Stimulated activated naive B cell treated with anti-CD40 and anti-IgM and Interleukin-4, amounts not matched to agents 10 μg/mL and 1 μg/mL and 100 μg/mL, for 72 hours (primary cell): ENCODE measurements around the gene CELF2.

Experiments
- ATAC-seq, 2 donors: fragments of 150-1000 bp; cut with Tn5 transposase; replicated peaks; 2 replicates each; pipeline ENCODE4 v1.10.0; 2021; ENCODE audit warnings: moderate library complexity in 1 of 2
- DNase-seq: peaks from one replicate; pipeline ENCODE4 v3.0.0; 2021
- H3K27ac Mint-ChIP-seq: one replicate; pipeline ENCODE4 v1.8.0; 2022; ENCODE audit warnings: mild to moderate bottlenecking, mixed read lengths
- H3K27me3 Mint-ChIP-seq, 2 donors: one replicate each; pipeline ENCODE4 v1.8.0; 2022; ENCODE audit warnings: mixed read lengths in 2 of 2
- H3K36me3 Mint-ChIP-seq, 2 donors: one replicate each; pipeline ENCODE4 v1.8.0; 2022; ENCODE audit warnings: mixed read lengths in 2 of 2, mild to moderate bottlenecking in 1 of 2
- H3K4me1 Mint-ChIP-seq, 2 donors: one replicate each; pipeline ENCODE4 v1.8.0; 2022; ENCODE audit warnings: mixed read lengths in 2 of 2, mild to moderate bottlenecking in 1 of 2
- H3K4me3 Mint-ChIP-seq, 2 donors: one replicate each; pipeline ENCODE4 v1.8.0; 2022; ENCODE audit warnings: mild to moderate bottlenecking in 2 of 2, mixed read lengths in 2 of 2, moderate library complexity in 1 of 2
- H3K9me3 Mint-ChIP-seq, 2 donors: one replicate each; pipeline ENCODE4 v1.8.0; 2022; ENCODE audit warnings: mixed read lengths in 2 of 2, mild to moderate bottlenecking in 1 of 2

The CELF2 gene

DNA sequence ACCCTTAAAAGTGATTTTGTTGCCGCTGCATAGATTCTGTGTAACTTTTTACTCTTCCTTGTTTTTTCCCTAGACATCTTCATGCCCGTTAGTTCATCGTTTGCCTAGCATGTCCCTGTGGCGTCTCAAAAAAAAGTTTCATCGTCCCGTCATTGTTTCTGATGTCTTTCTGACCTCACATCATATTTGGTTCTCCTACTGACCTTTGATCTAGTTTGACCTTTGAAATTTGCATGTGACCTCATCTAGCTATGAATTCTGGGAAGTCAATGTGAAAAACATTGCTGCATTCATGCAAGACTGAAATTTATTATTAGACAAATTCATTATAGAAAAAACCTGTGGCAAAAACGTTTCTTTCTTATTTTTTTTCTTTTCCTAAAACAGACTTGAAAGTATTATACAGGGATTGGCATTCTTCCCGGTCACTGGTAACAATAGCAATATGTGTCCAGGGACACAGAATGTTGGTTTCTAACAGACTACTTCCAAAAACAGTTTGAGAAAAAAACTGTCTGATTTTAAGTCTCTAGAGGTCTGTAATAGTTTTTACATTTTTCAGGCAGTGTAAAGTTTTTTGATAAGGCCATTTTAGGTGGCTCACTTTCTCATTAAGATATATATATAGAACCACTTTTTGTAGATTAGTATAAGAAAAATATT lies 312.8 kb downstream of the CELF2 start:
- Mint-ChIP-seq H3K4me1 (peaks cover 46 to 74% of the 10 kb centered on the region in 2 donors), H3K36me3 (peaks cover 53 to 81% of the 10 kb centered on the region in 2 donors), H3K27me3 (no peaks in the 10 kb centered on the region), H3K4me3 (peak overlapping the region in 1 of 2 donors; percentile 21), H3K27ac (peak overlapping the region; percentile 85), H3K9me3 (peaks cover 0 to 2% of the 10 kb centered on the region in 2 donors)
- no peak for ATAC-seq
- no peak for DNase-seq

DNA sequence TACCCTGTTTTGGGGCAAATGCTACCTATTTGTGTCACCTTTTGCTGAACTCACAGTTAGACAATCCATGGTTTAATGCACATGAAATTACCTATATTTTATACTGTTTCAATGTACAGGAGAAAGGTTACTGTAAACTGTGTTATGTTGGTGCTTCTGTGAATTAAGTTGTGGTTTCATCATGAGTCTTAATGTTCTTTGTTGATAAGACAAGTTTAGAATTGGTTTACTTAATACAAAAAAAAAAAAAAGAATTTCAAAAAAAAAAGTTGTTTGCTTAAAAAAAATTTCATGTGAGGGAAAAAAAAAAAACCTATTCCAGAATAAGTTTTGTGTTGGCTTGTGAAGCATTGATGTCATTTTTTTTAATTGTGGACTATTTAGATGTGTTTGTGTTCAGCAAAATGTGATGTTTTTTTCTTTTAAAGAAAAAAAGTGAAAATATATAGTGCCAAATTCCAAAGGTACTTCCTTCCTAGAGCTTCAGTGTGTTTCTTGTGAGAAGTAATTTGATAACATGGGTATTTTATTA lies 313.4 kb downstream of the CELF2 start:
- Mint-ChIP-seq H3K36me3 (peaks cover 48 to 80% of the 10 kb centered on the region in 2 donors), H3K4me1 (peaks cover 45 to 71% of the 10 kb centered on the region in 2 donors), H3K9me3 (peaks cover 0 to 2% of the 10 kb centered on the region in 2 donors), H3K27ac (no peak overlapping the region), H3K27me3 (no peaks in the 10 kb centered on the region), H3K4me3 (no peak overlapping the region)
- DNase-seq, result no peak
- no peak for ATAC-seq

GRCh38 chr10:11331726-11332125 lies 314.1 kb downstream of the CELF2 start:
- ATAC-seq, result no peak

DNA sequence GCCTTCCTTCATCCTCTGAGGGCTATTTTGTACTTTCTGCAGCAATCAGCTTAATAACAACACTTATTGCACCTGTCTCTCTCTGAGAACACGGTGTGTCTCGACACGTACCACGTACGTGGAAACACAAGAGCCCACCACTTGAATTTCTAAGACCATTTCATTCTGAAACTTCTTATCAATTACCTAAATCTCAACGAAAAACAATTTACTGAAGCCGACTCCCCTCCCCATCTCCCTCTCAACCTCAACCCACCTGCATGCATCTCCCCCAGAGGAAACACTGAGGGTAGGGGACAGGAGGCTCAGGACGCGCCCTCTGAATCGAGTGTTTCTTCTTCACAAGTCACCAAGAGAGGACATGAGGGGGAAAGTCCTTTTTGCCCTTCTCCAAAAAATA lies 315.2 kb downstream of the CELF2 start:
- no peak overlapping the region for H3K4me3 Mint-ChIP-seq
- peaks cover 0 to 2% of the 10 kb centered on the region in 2 donors for H3K9me3 Mint-ChIP-seq
- DNase-seq, result no peak
- H3K4me1 Mint-ChIP-seq, result peaks cover 38 to 62% of the 10 kb centered on the region in 2 donors
- no peaks in the 10 kb centered on the region for H3K27me3 Mint-ChIP-seq
- peaks cover 36 to 71% of the 10 kb centered on the region in 2 donors for H3K36me3 Mint-ChIP-seq
- ATAC-seq, result no peak
- H3K27ac Mint-ChIP-seq, result peak overlapping the region; percentile 70

More at GRCh38 chr10:11331726-11332125, 314.1 kb downstream of the CELF2 start:
- Mint-ChIP-seq H3K27ac (peak overlapping the region; percentile 14), H3K9me3 (peaks cover 0 to 2% of the 10 kb centered on the region in 2 donors), H3K36me3 (peaks cover 43 to 77% of the 10 kb centered on the region in 2 donors), H3K27me3 (no peaks in the 10 kb centered on the region), H3K4me3 (no peak overlapping the region), H3K4me1 (peaks cover 43 to 67% of the 10 kb centered on the region in 2 donors)
- DNase-seq, result no peak

DNA sequence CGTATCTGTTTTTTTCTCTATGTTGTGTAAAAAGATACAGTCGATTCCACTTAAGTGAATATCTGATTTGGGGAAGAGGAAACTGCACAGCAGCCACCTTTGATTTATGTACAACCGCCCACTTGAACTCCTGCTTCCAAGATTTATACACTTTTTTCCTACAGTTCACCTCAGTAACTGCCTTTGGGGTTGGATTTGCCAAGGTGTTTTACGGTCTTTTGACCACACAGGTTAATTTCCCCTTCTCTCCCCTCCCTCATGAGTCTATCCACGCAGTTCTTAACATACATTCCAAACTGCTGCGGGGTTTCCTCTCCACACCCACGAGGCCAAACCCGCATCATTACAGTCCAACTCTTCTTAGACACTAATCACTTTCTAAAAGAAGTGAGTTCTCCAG lies 316.8 kb downstream of the CELF2 start:
- ATAC-seq, result no peak
- Mint-ChIP-seq H3K27me3 (no peaks in the 10 kb centered on the region), H3K27ac (peak overlapping the region; percentile 86), H3K4me1 (peaks cover 30 to 49% of the 10 kb centered on the region in 2 donors), H3K4me3 (peak overlapping the region; percentile 12 to 60), H3K9me3 (peaks cover 0 to 2% of the 10 kb centered on the region in 2 donors), H3K36me3 (peaks cover 30 to 56% of the 10 kb centered on the region in 2 donors)
- DNase-seq, result no peak

GRCh38 chr10:11335167-11335652 lies 317.5 kb downstream of the CELF2 start:
- Mint-ChIP-seq H3K4me1 (peaks cover 26 to 44% of the 10 kb centered on the region in 2 donors), H3K27me3 (no peaks in the 10 kb centered on the region), H3K36me3 (peaks cover 25 to 50% of the 10 kb centered on the region in 2 donors), H3K9me3 (peaks cover 0 to 2% of the 10 kb centered on the region in 2 donors), H3K4me3 (peak overlapping the region; percentile 64 to 67), H3K27ac (peak overlapping the region; percentile 97)
- DNase-seq (peak; percentile 35), ATAC-seq (peak; percentile 86 to 88)

DNA sequence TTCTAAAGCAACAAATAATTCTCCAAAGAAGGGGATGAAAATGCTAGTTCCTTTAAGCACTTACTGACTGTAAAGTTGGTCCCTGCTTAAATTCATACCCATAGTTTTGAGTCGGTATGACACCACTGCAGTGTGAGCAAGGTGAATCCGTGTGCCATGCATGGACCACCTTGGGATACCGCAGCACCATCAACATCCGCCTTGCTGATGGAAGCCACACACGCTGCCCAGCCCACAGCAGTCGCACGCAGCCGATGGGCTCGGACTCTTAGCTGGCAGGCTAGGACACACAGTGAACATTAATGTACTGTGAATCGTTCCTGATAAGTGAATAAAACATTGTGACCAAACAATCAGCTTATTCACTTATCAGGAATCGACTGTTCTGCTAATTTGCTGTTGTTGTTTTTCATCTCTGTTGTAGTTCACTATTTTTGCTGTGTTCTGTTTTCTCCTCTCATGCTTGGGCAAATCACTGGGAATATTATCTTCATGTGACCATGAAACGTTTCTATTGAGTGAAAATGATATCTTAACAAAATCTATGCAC lies 318.3 kb downstream of the CELF2 start:
- H3K9me3 Mint-ChIP-seq, result peaks cover 0 to 2% of the 10 kb centered on the region in 2 donors
- peaks cover 23 to 45% of the 10 kb centered on the region in 2 donors for H3K36me3 Mint-ChIP-seq
- no peak for DNase-seq
- no peaks in the 10 kb centered on the region for H3K27me3 Mint-ChIP-seq
- peak in 1 of 2 donors; percentile 5 for ATAC-seq
- peaks cover 23 to 40% of the 10 kb centered on the region in 2 donors for H3K4me1 Mint-ChIP-seq
- H3K4me3 Mint-ChIP-seq, result no peak overlapping the region
- H3K27ac Mint-ChIP-seq, result peak overlapping the region; percentile 97

GRCh38 chr10:11336722-11337162 lies 319.1 kb downstream of the CELF2 start:
- Mint-ChIP-seq H3K36me3 (peaks cover 20 to 42% of the 10 kb centered on the region in 2 donors), H3K4me3 (no peak overlapping the region), H3K27me3 (no peaks in the 10 kb centered on the region), H3K27ac (peak overlapping the region; percentile 94), H3K4me1 (peaks cover 23 to 37% of the 10 kb centered on the region in 2 donors), H3K9me3 (peaks cover 0 to 2% of the 10 kb centered on the region in 2 donors)
- ATAC-seq (no peak), DNase-seq (no peak)

DNA sequence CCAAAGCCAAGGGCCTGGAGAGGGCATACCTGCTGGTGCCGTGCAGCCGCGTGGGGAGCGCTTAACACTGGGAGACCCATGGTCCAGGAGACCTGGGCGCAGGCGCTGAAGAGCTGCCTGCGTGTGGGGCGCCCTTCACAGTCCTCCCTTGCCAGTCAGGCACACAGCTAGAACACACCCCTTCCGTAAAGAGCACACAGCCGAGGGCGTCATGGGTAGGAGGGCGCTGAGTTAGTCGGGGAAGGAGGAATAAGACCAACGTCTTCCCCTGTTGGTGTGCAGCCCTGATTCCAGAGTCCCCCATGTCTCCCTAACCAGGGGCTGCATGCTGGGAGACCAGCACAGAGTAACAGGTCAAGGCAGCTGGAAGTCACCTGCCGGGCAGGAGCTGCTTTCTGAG lies 319.8 kb downstream of the CELF2 start:
- peaks cover 22 to 30% of the 10 kb centered on the region in 2 donors for H3K4me1 Mint-ChIP-seq
- H3K9me3 Mint-ChIP-seq, result peaks cover 0 to 2% of the 10 kb centered on the region in 2 donors
- H3K4me3 Mint-ChIP-seq, result peak overlapping the region; percentile 17 to 61

GRCh38 chr10:11338160-11338844 lies 320.6 kb downstream of the CELF2 start:
- Mint-ChIP-seq H3K4me3 (peak overlapping the region in 1 of 2 donors; percentile 10), H3K27ac (peak overlapping the region; percentile 94), H3K9me3 (peaks cover 0 to 2% of the 10 kb centered on the region in 2 donors), H3K4me1 (peaks cover 17 to 23% of the 10 kb centered on the region in 2 donors), H3K36me3 (peaks cover 13 to 28% of the 10 kb centered on the region in 2 donors), H3K27me3 (no peaks in the 10 kb centered on the region)
- no peak for DNase-seq
- peak in 1 of 2 donors; percentile 6 for ATAC-seq

More for the DNA sequence above, 319.8 kb downstream of the CELF2 start:
- H3K27ac Mint-ChIP-seq, result peak overlapping the region; percentile 94
- DNase-seq (no peak), ATAC-seq (peak; percentile 28 to 42)
- H3K27me3 Mint-ChIP-seq, result no peaks in the 10 kb centered on the region
- H3K36me3 Mint-ChIP-seq, result peaks cover 17 to 34% of the 10 kb centered on the region in 2 donors

- no peaks in the 10 kb centered on the region for H3K27me3 Mint-ChIP-seq
- DNase-seq, result no peak
- peaks cover 17 to 18% of the 10 kb centered on the region in 2 donors for H3K4me1 Mint-ChIP-seq
- ATAC-seq, result no peak
- peaks cover 13 to 24% of the 10 kb centered on the region in 2 donors for H3K36me3 Mint-ChIP-seq
- peak overlapping the region; percentile 44 for H3K27ac Mint-ChIP-seq
- H3K4me3 Mint-ChIP-seq, result no peak overlapping the region
- H3K9me3 Mint-ChIP-seq, result peaks cover 0 to 2% of the 10 kb centered on the region in 2 donors
Measured at GRCh38 chr10:11339013-11339412, 321.3 kb downstream of the CELF2 start.

DNA sequence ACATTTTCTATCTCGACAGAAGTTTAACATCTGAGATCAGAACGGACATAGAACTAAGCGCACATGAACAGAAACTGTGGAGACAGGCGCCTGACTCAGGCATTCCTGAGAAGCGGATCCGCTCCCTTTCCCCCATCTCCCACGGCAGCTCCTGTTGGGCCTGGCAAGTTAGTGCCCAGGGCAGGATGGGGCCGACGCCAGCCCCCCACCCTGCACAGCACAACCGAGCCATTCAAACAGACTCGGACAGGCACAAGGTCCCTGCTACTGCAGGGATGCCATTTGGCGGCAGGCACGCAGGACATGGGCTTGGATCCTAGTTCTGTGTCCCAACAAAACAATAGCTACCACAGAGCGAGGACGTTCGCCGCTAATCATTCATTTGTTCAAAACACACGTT lies 322.0 kb downstream of the CELF2 start:
- Mint-ChIP-seq H3K27me3 (no peaks in the 10 kb centered on the region), H3K4me1 (peaks cover 13% of the 10 kb centered on the region in 2 donors), H3K36me3 (peaks cover 7 to 18% of the 10 kb centered on the region in 2 donors), H3K4me3 (no peak overlapping the region), H3K9me3 (peaks cover 0 to 2% of the 10 kb centered on the region in 2 donors), H3K27ac (no peak overlapping the region)
- ATAC-seq, result no peak
- DNase-seq, result no peak

DNA sequence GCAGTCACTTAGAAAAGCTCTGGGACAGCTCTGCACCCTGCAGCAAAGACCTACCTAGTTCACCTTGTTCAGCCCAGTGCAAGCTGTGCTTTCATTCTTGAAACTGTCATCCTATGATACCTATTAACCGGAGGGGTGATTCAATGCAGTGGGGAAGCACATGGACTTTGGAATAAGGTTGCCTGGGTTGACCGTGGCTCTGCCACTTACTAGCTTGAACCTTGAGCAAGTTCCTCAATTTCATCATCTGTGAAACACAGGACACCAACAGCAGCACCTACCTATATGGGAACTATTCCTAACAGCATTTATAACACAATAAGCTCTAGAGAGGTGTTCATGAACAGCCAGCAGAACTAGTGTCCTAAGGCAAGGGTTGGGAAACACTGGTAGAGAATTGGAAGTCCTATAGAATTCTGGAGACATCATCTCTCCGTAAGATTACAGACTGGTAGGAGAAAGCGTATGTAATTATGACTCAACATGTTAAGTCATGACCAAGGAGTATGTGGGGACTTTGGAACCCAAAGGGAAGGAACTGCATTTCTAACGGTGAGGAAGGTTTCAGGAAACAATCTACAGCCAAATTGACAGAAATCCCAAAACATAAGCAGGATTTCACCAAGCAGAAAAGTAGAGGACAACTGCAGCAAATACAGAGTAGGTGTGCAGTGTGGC lies 323.8 kb downstream of the CELF2 start:
- H3K27me3 Mint-ChIP-seq, result no peaks in the 10 kb centered on the region
- no peak overlapping the region for H3K27ac Mint-ChIP-seq
- no peak overlapping the region for H3K4me3 Mint-ChIP-seq
- DNase-seq, result no peak
- ATAC-seq, result no peak
- no peaks in the 10 kb centered on the region for H3K9me3 Mint-ChIP-seq
- H3K4me1 Mint-ChIP-seq, result peaks cover 8 to 15% of the 10 kb centered on the region in 2 donors
- H3K36me3 Mint-ChIP-seq, result peaks cover 0 to 3% of the 10 kb centered on the region in 2 donors
